ENCODE measurements around the gene CCZ1. TPM values are rescaled to one million over a fixed set of nuclear protein-coding genes. Genes with fewer than 3 reads are reported as not detected.
"Not testable (repeated sequence)": the region's sequence is repeated elsewhere in the genome, so short reads cannot be mapped to it uniquely, and the experiment has no call there.

Gene CCZ1
- total RNA-seq, 2 experiments from 2014 or later = 108 to 116 TPM

- POLR2A ChIA-PET; DNase-seq; H3K4me1 Mint-ChIP-seq; H3K27ac Mint-ChIP-seq; H3K9me3 Mint-ChIP-seq; H3K4me3 Mint-ChIP-seq; H3K27me3 Mint-ChIP-seq; H3K36me3 Mint-ChIP-seq (ENCODE audit: low read depth); CTCF ChIA-PET: not testable (repeated sequence)
Observed at GRCh38 chr7:5879591-5879990, 18.9 kb upstream of the CCZ1 start.

- H3K4me1 Mint-ChIP-seq; CTCF ChIA-PET; H3K27ac Mint-ChIP-seq; H3K36me3 Mint-ChIP-seq (ENCODE audit: low read depth); DNase-seq; H3K27me3 Mint-ChIP-seq; H3K4me3 Mint-ChIP-seq; H3K9me3 Mint-ChIP-seq; POLR2A ChIA-PET: not testable (repeated sequence)
Observed at GRCh38 chr7:5880106-5880505, 18.4 kb upstream of the CCZ1 start.

GRCh38 chr7:5884431-5884830 is 14.1 kb upstream of the CCZ1 start:
- H3K4me3 Mint-ChIP-seq; H3K9me3 Mint-ChIP-seq; H3K36me3 Mint-ChIP-seq (ENCODE audit: low read depth); H3K27me3 Mint-ChIP-seq; H3K27ac Mint-ChIP-seq; H3K4me1 Mint-ChIP-seq; POLR2A ChIA-PET; CTCF ChIA-PET; DNase-seq: not testable (repeated sequence)

- CTCF ChIA-PET; H3K27me3 Mint-ChIP-seq; H3K36me3 Mint-ChIP-seq (ENCODE audit: low read depth); H3K27ac Mint-ChIP-seq; H3K4me3 Mint-ChIP-seq; POLR2A ChIA-PET; H3K4me1 Mint-ChIP-seq; DNase-seq; H3K9me3 Mint-ChIP-seq: not testable (repeated sequence)
Observed at GRCh38 chr7:5888021-5888420, 10.5 kb upstream of the CCZ1 start.

- H3K27ac Mint-ChIP-seq; H3K9me3 Mint-ChIP-seq; DNase-seq; POLR2A ChIA-PET; H3K4me3 Mint-ChIP-seq; CTCF ChIA-PET; H3K4me1 Mint-ChIP-seq; H3K27me3 Mint-ChIP-seq; H3K36me3 Mint-ChIP-seq (ENCODE audit: low read depth): not testable (repeated sequence)
Observed at GRCh38 chr7:5890244-5890643, 8.3 kb upstream of the CCZ1 start.

GRCh38 chr7:5892498-5892897 is 6.0 kb upstream of the CCZ1 start:
- ChIA-PET CTCF (interaction anchor here (0.6 kb wide), 2 partner anchors 35 to 302 kb away, joined by 3 to 5 read pairs; no protein-coding TSS in a partner anchor), POLR2A (no interaction called here)
- DNase-seq = no peak
- no peaks in the 10 kb centered on the region for H3K36me3 Mint-ChIP-seq (ENCODE audit: low read depth)
- no peak overlapping the region for H3K4me3 Mint-ChIP-seq
- H3K4me1 Mint-ChIP-seq = no peaks in the 10 kb centered on the region
- H3K27ac Mint-ChIP-seq = no peak overlapping the region
- H3K9me3 Mint-ChIP-seq = no peaks in the 10 kb centered on the region
- H3K27me3 Mint-ChIP-seq = no peaks in the 10 kb centered on the region

GRCh38 chr7:5897369-5897919 is 1.1 kb upstream of the CCZ1 start:
- H3K27ac Mint-ChIP-seq; DNase-seq; H3K36me3 Mint-ChIP-seq (ENCODE audit: low read depth); CTCF ChIA-PET; H3K9me3 Mint-ChIP-seq; H3K27me3 Mint-ChIP-seq; POLR2A ChIA-PET: not testable (repeated sequence)
- Mint-ChIP-seq H3K4me3 (peak overlapping the region; percentile 65), H3K4me1 (peaks cover 14% of the 10 kb centered on the region)

GRCh38 chr7:5903002-5903401 is 4.5 kb downstream of the CCZ1 start:
- DNase-seq, H3K27ac Mint-ChIP-seq, H3K4me3 Mint-ChIP-seq, CTCF ChIA-PET, H3K27me3 Mint-ChIP-seq, POLR2A ChIA-PET, H3K9me3 Mint-ChIP-seq: not testable (repeated sequence)
- Mint-ChIP-seq H3K36me3 (ENCODE audit: low read depth) (peaks cover 28% of the 10 kb centered on the region), H3K4me1 (peaks cover 12% of the 10 kb centered on the region)

GRCh38 chr7:5904726-5905125 is 6.2 kb downstream of the CCZ1 start:
- H3K9me3 Mint-ChIP-seq, CTCF ChIA-PET, H3K4me1 Mint-ChIP-seq, POLR2A ChIA-PET, H3K27me3 Mint-ChIP-seq, DNase-seq, H3K27ac Mint-ChIP-seq, H3K4me3 Mint-ChIP-seq: not testable (repeated sequence)
- peaks cover 33% of the 10 kb centered on the region for H3K36me3 Mint-ChIP-seq (ENCODE audit: low read depth)

- H3K27me3 Mint-ChIP-seq, H3K4me3 Mint-ChIP-seq, H3K9me3 Mint-ChIP-seq, H3K4me1 Mint-ChIP-seq, DNase-seq, CTCF ChIA-PET, POLR2A ChIA-PET, H3K27ac Mint-ChIP-seq: not testable (repeated sequence)
- H3K36me3 Mint-ChIP-seq (ENCODE audit: low read depth) = peaks cover 25% of the 10 kb centered on the region
Observed at GRCh38 chr7:5908835-5909234, 10.3 kb downstream of the CCZ1 start.

GRCh38 chr7:5916529-5916928 is 18.0 kb downstream of the CCZ1 start:
- H3K36me3 Mint-ChIP-seq (ENCODE audit: low read depth); POLR2A ChIA-PET; DNase-seq; H3K27me3 Mint-ChIP-seq; H3K9me3 Mint-ChIP-seq; H3K4me1 Mint-ChIP-seq; H3K4me3 Mint-ChIP-seq; H3K27ac Mint-ChIP-seq: not testable (repeated sequence)
- CTCF ChIA-PET = interaction anchor here (0.5 kb wide), 1 partner anchor 59 kb away, joined by 3 read pairs; no protein-coding TSS in a partner anchor

- H3K27me3 Mint-ChIP-seq; H3K4me1 Mint-ChIP-seq; H3K27ac Mint-ChIP-seq; H3K9me3 Mint-ChIP-seq; H3K4me3 Mint-ChIP-seq; DNase-seq; CTCF ChIA-PET; POLR2A ChIA-PET; H3K36me3 Mint-ChIP-seq (ENCODE audit: low read depth): not testable (repeated sequence)
Observed at GRCh38 chr7:5924180-5924579, 25.6 kb downstream of the CCZ1 start.

GRCh38 chr7:5924630-5925029 is 26.1 kb downstream of the CCZ1 start:
- POLR2A ChIA-PET; H3K9me3 Mint-ChIP-seq; CTCF ChIA-PET; H3K27ac Mint-ChIP-seq; DNase-seq; H3K27me3 Mint-ChIP-seq; H3K4me1 Mint-ChIP-seq; H3K4me3 Mint-ChIP-seq; H3K36me3 Mint-ChIP-seq (ENCODE audit: low read depth): not testable (repeated sequence)

GRCh38 chr7:5926263-5926870 is 27.8 kb downstream of the CCZ1 start:
- H3K27ac Mint-ChIP-seq; H3K4me1 Mint-ChIP-seq; CTCF ChIA-PET; H3K27me3 Mint-ChIP-seq; POLR2A ChIA-PET; H3K9me3 Mint-ChIP-seq; H3K4me3 Mint-ChIP-seq; DNase-seq; H3K36me3 Mint-ChIP-seq (ENCODE audit: low read depth): not testable (repeated sequence)

Measured in activated CD4-positive, alpha-beta memory T cell treated with anti-CD3 and anti-CD28 coated beads, Interleukin-2, amount 10 ng/mL, durations not matched to agents 7 days and 5 days (primary cell).